ACC112 (cell line): ENCODE data around the gene AP3B2.

Experiments
- H2AFZ ChIP-seq: fragments of 200-600 bp; sonication (generic); one replicate; pipeline ENCODE4 v1.6.0; 2017; ENCODE audit warnings: antibody characterized with exemption, low read length; ENCODE audit not compliant: unreplicated experiment
- H3K27ac ChIP-seq: fragments of 200-600 bp; sonication (generic); 2 replicates; pipeline ENCODE4 v1.5.1; 2014; ENCODE audit warnings: low read depth, mild to moderate bottlenecking, antibody characterized with exemption, low read length, moderate library complexity
- H3K27me3 ChIP-seq: fragments of 200-600 bp; sonication (generic); 2 replicates; pipeline ENCODE4 v1.6.1; 2014; ENCODE audit warnings: mild to moderate bottlenecking, antibody characterized with exemption, low read length, moderate library complexity, mixed read lengths; ENCODE audit not compliant: insufficient read depth
- H3K36me3 ChIP-seq: fragments of 200-600 bp; sonication (generic); 2 replicates; pipeline ENCODE4 v1.6.1; 2016; ENCODE audit warnings: mild to moderate bottlenecking, antibody characterized with exemption, low read length, moderate library complexity, mixed read lengths; ENCODE audit not compliant: insufficient read depth
- H3K4me1 ChIP-seq: fragments of 200-600 bp; sonication (generic); one replicate; pipeline ENCODE4 v1.6.1; 2016; ENCODE audit warnings: low read length, mixed read lengths; ENCODE audit not compliant: insufficient read depth, unreplicated experiment, control insufficient read depth
- H3K4me3 ChIP-seq: fragments of 200-600 bp; sonication (generic); 2 replicates; pipeline ENCODE4 v1.5.1; 2014; ENCODE audit warnings: mild to moderate bottlenecking, low read depth, low read length
- H3K79me2 ChIP-seq: fragments of 200-600 bp; sonication (generic); one replicate; pipeline ENCODE4 v1.6.0; 2016; ENCODE audit warnings: low read length; ENCODE audit not compliant: control insufficient read depth, unreplicated experiment, insufficient read depth

The AP3B2 gene, protein sequence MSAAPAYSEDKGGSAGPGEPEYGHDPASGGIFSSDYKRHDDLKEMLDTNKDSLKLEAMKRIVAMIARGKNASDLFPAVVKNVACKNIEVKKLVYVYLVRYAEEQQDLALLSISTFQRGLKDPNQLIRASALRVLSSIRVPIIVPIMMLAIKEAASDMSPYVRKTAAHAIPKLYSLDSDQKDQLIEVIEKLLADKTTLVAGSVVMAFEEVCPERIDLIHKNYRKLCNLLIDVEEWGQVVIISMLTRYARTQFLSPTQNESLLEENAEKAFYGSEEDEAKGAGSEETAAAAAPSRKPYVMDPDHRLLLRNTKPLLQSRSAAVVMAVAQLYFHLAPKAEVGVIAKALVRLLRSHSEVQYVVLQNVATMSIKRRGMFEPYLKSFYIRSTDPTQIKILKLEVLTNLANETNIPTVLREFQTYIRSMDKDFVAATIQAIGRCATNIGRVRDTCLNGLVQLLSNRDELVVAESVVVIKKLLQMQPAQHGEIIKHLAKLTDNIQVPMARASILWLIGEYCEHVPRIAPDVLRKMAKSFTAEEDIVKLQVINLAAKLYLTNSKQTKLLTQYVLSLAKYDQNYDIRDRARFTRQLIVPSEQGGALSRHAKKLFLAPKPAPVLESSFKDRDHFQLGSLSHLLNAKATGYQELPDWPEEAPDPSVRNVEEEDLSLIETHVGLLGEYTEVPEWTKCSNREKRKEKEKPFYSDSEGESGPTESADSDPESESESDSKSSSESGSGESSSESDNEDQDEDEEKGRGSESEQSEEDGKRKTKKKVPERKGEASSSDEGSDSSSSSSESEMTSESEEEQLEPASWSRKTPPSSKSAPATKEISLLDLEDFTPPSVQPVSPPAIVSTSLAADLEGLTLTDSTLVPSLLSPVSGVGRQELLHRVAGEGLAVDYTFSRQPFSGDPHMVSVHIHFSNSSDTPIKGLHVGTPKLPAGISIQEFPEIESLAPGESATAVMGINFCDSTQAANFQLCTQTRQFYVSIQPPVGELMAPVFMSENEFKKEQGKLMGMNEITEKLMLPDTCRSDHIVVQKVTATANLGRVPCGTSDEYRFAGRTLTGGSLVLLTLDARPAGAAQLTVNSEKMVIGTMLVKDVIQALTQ

DNA sequence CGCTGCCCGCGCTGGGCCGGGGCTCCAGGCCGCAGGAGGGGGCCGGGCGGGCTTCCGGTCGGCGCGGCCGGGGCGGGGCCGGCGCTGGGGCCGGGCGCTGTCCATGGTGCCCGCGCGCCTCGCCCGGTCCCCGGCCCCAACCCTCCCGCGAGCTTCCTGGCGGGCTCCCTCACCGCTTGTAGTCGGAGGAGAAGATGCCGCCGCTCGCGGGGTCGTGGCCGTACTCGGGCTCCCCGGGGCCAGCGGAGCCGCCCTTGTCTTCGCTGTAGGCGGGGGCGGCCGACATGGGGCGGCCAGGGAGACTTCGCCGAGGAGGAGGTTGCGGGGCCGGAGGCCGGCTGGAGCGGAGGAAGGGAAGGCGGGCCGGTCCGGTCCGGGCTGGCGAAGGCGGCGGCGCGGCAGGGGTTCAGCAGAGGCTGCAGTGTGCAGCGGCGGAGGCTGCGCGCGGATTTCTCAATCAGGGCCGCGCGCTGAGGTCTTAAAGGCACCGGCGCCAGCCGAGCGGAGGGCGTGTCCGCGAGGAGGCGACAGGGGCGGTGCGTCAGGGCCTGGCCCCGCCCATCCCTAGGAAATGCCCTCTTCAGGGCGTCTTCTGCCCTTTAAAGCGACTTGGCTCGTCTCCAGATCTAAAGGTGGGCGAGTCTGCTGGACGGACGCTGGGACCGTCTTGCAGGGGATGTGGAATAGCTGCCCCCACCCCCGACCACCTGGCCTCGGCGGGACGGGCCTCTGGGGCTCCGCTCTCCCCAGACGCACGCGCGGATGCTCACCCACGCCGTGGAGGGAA, at the start of gene AP3B2:
AP3B2 (minus strand) TSS at position 455 of the 787 bp plus-strand sequence; CDS start at position 286, 169 bp downstream.
- Histone ChIP-seq H3K79me2 (no peaks in the 10 kb centered on the region), H3K27me3 (peaks cover 32% of the 10 kb centered on the region; the same call in 1 of the 2 replicates), H3K27ac (no peak within 1 kb of the TSS), H2AFZ (peak within 1 kb of the TSS; percentile 98), H3K4me3 (peak within 1 kb of the TSS; percentile 96), H3K4me1 (peaks cover 3% of the 10 kb centered on the region), H3K36me3 (no peaks in the 10 kb centered on the region)

- Histone ChIP-seq H3K27me3 (no peaks in the 10 kb centered on the region), H3K36me3 (peaks cover 20% of the 10 kb centered on the region), H3K79me2 (peaks cover 59% of the 10 kb centered on the region), H3K4me1 (peaks cover 21% of the 10 kb centered on the region), H3K4me3 (peak overlapping the region; percentile 100), H3K27ac (no peak overlapping the region), H2AFZ (no peak overlapping the region)
These were observed 41.6 kb upstream of the AP3B2 start for GRCh38 chr15:82751308-82751707.

DNA sequence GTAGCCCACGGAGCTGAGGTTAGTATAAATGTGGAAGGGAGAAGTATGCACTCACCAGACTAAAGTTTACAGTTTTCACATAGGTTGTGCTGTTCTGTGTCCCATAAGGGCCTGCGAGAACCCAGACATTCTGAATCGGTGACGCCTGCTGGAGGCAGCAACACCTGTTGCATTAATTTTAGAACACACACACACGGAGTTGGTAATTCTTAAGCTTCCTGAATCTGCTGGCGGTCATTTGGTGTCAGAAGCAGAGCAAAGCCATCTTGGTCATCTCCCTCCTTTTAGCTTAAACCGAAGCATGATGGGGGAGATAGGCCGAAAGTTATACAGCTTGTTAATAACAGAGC, 41.1 kb upstream of the AP3B2 start:
- H3K27me3 ChIP-seq, result no peaks in the 10 kb centered on the region
- H3K27ac ChIP-seq, result peak overlapping the region; percentile 78; the same call in 1 of the 2 replicates
- H2AFZ ChIP-seq, result peak overlapping the region; percentile 91
- peak overlapping the region; percentile 100 for H3K4me3 ChIP-seq
- H3K4me1 ChIP-seq, result peaks cover 21% of the 10 kb centered on the region
- peaks cover 54% of the 10 kb centered on the region for H3K79me2 ChIP-seq
- peaks cover 15% of the 10 kb centered on the region for H3K36me3 ChIP-seq

GRCh38 chr15:82749951-82750830, 40.5 kb upstream of the AP3B2 start:
- Histone ChIP-seq H2AFZ (peak overlapping the region; percentile 91), H3K27me3 (no peaks in the 10 kb centered on the region), H3K27ac (peak overlapping the region; percentile 78), H3K4me3 (peak overlapping the region; percentile 100), H3K36me3 (peaks cover 9% of the 10 kb centered on the region; the same call in 1 of the 2 replicates), H3K4me1 (peaks cover 21% of the 10 kb centered on the region), H3K79me2 (peaks cover 48% of the 10 kb centered on the region)

DNA sequence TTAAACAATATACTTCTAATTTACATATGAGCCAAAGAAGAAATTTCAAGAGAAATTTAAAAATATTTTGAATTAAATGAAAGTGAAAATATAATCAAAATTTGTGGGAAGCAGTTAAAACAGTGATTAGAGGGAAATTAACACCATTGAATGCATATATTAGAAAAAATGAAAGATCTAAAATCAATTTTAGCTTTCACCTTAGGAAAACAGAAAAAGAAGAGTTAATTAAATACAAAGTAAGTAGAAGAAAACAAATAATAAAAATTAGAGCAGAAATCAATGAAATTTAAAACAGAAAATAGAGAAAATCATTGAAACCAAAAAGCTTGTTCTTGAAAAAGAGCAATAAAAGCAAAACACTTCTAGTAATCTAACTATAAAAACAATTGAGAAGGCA, 38.6 kb upstream of the AP3B2 start:
- Histone ChIP-seq H3K4me1 (peaks cover 21% of the 10 kb centered on the region), H3K36me3 (0 out of 2 replicates have a peak, but pooled peaks cover 2% of the 10 kb centered on the region), H2AFZ (no peak overlapping the region), H3K4me3 (no peak overlapping the region), H3K27me3 (no peaks in the 10 kb centered on the region), H3K79me2 (peaks cover 36% of the 10 kb centered on the region), H3K27ac (no peak overlapping the region)

DNA sequence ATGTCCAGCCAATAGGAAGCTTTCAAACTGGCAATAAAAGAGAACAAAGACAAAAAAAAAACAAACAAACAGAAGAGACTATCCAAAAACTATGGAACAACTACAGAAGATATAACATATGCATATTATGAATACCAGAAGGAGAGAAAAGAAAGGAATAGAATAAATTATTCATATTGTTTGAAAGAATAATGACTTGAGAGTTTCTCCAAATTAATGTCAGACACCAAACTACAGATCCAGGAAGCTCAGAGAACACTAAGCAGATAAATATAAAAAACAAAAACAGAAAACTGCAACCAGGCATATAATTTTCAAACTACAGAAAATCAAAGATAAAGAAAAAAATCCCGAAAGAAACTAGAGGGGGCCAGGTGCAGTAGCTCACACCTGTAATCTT, 34.1 kb upstream of the AP3B2 start:
- H3K79me2 ChIP-seq, result no peaks in the 10 kb centered on the region
- H2AFZ ChIP-seq, result no peak overlapping the region
- no peak overlapping the region for H3K4me3 ChIP-seq
- peaks cover 5% of the 10 kb centered on the region for H3K4me1 ChIP-seq
- no peaks in the 10 kb centered on the region for H3K27me3 ChIP-seq
- H3K27ac ChIP-seq, result no peak overlapping the region
- no peaks in the 10 kb centered on the region for H3K36me3 ChIP-seq

- H3K27ac ChIP-seq, result no peak overlapping the region
These were observed 32.5 kb upstream of the AP3B2 start for GRCh38 chr15:82742134-82742533.

GRCh38 chr15:82739086-82739485, 29.4 kb upstream of the AP3B2 start:
- H3K79me2 ChIP-seq, result no peaks in the 10 kb centered on the region
- no peaks in the 10 kb centered on the region for H3K27me3 ChIP-seq
- peaks cover 7% of the 10 kb centered on the region for H3K4me1 ChIP-seq
- no peaks in the 10 kb centered on the region for H3K36me3 ChIP-seq
- H3K27ac ChIP-seq, result no peak overlapping the region
- H3K4me3 ChIP-seq, result no peak overlapping the region
- peak overlapping the region; percentile 18 for H2AFZ ChIP-seq

More at GRCh38 chr15:82742134-82742533, 32.5 kb upstream of the AP3B2 start:
- Histone ChIP-seq H3K27me3 (no peaks in the 10 kb centered on the region), H3K4me1 (peaks cover 7% of the 10 kb centered on the region), H3K36me3 (no peaks in the 10 kb centered on the region), H3K79me2 (no peaks in the 10 kb centered on the region), H2AFZ (no peak overlapping the region), H3K4me3 (no peak overlapping the region)

GRCh38 chr15:82737975-82738374, 28.3 kb upstream of the AP3B2 start:
- H3K4me3 ChIP-seq, result no peak overlapping the region
- H2AFZ ChIP-seq, result no peak overlapping the region
- H3K27ac ChIP-seq, result no peak overlapping the region
- peaks cover 7% of the 10 kb centered on the region for H3K4me1 ChIP-seq
- no peaks in the 10 kb centered on the region for H3K79me2 ChIP-seq
- no peaks in the 10 kb centered on the region for H3K27me3 ChIP-seq
- no peaks in the 10 kb centered on the region for H3K36me3 ChIP-seq
